GM10248 (cell line): ENCODE data around the gene CSAG2.
"Not testable (repeated sequence)": the region's sequence is repeated elsewhere in the genome, so short reads cannot be mapped to it uniquely, and the experiment has no call there.

Source experiments
- CTCF ChIA-PET: fragments of 300-600 bp; sonication (Branson Sonifier 250); formaldehyde crosslinking; extraction: SDS; loops from one replicate; lab custom pipeline; 2021; ENCODE audit warnings: antibody characterized with exemption; lab: Yijun Ruan, JAX
- POLR2A ChIA-PET: fragments of 350-650 bp; sonication (Branson Sonifier 250); formaldehyde crosslinking; extraction: SDS; loops from one replicate; lab custom pipeline; 2020; ENCODE audit warnings: antibody characterized with exemption; lab: Yijun Ruan, JAX
- DNase-seq: peaks from one replicate; pipeline ENCODE4 v3.0.0; 2012; ENCODE audit errors: extremely low spot score
- TF ChIP-seq, protein P1 (sequence below): IDR thresholded peaks from 2 replicates; pipeline ENCODE4 v1.5.1; 2012; ENCODE audit warnings: mild to moderate bottlenecking, low read depth; ENCODE audit errors: extremely low read depth, missing control alignments, control extremely low read depth

CSAG2 gene

DNA sequence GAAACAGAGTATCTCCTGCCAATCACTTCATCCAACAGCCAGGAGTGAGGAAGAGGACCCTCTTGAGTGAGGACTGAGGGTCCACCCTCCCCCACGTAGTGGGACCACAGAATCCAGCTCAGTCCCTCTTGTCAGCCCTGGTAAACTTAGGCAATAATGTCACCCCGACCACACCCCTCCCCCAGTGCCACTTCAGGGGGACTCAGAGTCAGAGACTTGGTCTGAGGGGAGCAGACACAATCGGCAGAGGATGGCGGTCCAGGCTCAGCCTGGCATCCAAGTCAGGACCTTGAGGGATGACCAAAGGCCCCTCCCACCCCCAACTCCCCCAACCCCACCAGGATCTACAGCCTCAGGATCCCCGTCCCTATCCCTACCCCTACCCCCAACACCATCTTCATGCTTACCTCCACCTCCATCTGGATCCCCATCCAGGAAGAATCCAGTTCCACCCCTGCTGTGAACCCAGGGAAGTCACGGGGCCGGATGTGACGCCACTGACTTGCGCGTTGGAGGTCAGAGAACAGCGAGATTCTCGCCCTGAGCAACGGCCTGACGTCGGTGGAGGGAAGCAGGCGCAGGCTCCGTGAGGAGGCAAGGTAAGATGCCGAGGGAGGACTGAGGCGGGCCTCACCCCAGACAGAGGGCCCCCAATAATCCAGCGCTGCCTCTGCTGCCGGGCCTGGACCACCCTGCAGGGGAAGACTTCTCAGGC, 24.3 kb upstream of the CSAG2 start, which contains the start of the genes CSAG1 and MAGEA12:
TSS of gene CSAG1 (minus strand) at position 461 of the 715 bp plus-strand sequence. CDS start 1,261 bp downstream, outside the sequence.
TSS of gene MAGEA12 (plus strand) at position 497 of the 715 bp plus-strand sequence. CDS start 2,405 bp downstream, outside the sequence.
- CTCF ChIA-PET, result no interaction called here
- POLR2A ChIA-PET, result no interaction called here
- TF ChIP-seq, protein P1, sequence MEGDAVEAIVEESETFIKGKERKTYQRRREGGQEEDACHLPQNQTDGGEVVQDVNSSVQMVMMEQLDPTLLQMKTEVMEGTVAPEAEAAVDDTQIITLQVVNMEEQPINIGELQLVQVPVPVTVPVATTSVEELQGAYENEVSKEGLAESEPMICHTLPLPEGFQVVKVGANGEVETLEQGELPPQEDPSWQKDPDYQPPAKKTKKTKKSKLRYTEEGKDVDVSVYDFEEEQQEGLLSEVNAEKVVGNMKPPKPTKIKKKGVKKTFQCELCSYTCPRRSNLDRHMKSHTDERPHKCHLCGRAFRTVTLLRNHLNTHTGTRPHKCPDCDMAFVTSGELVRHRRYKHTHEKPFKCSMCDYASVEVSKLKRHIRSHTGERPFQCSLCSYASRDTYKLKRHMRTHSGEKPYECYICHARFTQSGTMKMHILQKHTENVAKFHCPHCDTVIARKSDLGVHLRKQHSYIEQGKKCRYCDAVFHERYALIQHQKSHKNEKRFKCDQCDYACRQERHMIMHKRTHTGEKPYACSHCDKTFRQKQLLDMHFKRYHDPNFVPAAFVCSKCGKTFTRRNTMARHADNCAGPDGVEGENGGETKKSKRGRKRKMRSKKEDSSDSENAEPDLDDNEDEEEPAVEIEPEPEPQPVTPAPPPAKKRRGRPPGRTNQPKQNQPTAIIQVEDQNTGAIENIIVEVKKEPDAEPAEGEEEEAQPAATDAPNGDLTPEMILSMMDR, result no peak
- no peak for DNase-seq

DNA sequence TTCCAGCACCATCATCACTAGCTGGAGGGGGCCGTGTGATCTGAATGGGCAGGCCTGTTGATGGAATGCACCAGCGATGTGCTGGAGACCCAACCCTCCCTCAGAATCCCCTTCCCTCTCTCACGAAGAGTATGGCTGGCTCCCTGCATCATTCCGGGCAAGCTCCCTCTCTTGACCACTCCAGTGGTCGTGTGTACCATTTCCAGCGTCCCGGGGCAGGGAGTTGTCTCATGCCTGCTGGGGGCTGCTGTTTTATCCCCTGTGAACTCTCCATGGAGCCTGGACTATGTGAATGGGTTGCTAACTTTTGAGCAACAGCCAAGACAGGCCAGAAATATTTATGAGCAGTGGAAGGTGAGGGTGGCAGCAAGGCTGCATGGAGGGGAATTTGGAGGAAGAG, 16.3 kb upstream of the CSAG2 start:
- TF ChIP-seq, protein P1, result no peak
- no peak for DNase-seq
- ChIA-PET CTCF (no interaction called here), POLR2A (no interaction called here)

DNA sequence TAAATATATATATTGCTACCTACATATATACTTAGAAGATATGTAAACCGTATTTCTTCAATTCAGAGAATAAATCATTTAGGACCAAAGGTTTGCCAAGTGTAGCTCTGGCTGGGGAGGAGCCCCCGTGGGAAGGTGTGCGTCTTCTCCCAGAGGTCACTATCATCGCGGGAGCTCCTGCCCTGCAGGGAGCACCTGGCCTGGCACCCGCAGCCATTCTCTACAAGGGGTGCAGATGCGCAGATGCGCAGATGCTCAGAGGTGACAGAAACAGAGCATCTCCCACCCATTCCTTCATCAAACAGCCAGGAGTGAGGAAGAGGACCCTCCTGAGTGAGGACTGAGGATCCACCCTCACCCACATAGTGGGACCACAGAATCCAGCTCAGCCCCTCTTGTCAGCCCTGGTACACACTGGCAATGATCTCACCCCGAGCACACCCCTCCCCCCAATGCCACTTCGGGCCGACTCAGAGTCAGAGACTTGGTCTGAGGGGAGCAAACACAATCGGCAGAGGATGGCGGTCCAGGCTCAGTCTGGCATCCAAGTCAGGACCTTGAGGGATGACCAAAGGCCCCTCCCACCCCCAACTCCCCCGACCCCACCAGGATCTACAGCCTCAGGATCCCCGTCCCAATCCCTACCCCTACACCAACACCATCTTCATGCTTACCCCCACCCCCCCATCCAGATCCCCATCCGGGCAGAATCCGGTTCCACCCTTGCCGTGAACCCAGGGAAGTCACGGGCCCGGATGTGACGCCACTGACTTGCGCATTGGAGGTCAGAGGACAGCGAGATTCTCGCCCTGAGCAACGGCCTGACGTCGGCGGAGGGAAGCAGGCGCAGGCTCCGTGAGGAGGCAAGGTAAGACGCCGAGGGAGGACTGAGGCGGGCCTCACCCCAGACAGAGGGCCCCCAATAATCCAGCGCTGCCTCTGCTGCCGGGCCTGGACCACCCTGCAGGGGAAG, 5.0 kb upstream of the CSAG2 start, which contains the start of gene MAGEA2B:
TSS of gene MAGEA2B (plus strand) at position 814 of the 973 bp plus-strand sequence. CDS start 2,479 bp downstream, outside the sequence.
- CTCF ChIA-PET, DNase-seq, POLR2A ChIA-PET: not testable (repeated sequence)

DNA sequence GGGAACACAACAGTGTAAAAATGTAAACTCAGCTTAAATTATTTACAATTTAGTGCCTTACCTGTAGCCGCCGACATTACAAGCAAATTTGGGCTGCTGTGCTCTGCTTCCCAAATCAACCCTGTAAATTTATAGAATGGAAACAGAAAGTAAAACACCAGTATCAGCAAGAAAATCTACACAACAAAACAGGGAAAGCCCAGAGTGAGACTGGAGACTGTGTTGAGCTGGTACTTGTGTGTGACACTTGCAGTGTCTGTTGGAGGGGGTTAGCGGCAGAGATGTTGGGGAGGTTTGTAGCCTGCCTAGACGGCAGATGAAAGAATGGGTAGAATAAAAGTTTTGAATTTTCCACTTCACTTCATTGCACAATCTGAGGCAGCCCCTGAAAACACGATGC, 4.1 kb upstream of the CSAG2 start:
- CTCF ChIA-PET, POLR2A ChIA-PET, DNase-seq: not testable (repeated sequence)

DNA sequence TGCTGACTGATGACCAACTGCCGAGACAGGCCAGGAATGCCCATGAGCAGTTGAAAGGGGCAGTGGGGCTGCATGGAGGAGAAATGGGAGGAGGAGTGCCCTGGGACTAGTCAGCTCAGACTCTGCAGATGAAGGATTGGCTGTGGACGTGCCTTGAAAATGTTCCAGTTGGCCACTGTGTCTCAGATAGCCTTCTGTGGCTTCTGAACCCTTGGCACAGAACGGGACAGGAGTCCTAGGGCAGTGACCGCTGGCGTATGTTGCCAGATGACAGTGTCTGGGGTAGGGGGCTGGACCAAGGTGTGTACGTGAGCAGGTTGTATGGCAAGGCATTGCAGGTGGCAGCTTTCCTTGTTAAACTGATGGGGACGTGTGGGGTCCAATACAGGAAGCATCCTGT, 2.6 kb downstream of the CSAG2 start:
- DNase-seq, POLR2A ChIA-PET, CTCF ChIA-PET: not testable (repeated sequence)

DNA sequence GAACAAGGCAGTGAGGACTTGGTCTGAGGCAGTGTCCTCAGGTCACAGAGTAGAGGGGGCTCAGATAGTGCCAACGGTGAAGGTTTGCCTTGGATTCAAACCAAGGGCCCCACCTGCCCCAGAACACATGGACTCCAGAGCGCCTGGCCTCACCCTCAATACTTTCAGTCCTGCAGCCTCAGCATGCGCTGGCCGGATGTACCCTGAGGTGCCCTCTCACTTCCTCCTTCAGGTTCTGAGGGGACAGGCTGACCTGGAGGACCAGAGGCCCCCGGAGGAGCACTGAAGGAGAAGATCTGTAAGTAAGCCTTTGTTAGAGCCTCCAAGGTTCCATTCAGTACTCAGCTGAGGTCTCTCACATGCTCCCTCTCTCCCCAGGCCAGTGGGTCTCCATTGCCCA, 8.7 kb downstream of the CSAG2 start:
- DNase-seq, POLR2A ChIA-PET, CTCF ChIA-PET: not testable (repeated sequence)

DNA sequence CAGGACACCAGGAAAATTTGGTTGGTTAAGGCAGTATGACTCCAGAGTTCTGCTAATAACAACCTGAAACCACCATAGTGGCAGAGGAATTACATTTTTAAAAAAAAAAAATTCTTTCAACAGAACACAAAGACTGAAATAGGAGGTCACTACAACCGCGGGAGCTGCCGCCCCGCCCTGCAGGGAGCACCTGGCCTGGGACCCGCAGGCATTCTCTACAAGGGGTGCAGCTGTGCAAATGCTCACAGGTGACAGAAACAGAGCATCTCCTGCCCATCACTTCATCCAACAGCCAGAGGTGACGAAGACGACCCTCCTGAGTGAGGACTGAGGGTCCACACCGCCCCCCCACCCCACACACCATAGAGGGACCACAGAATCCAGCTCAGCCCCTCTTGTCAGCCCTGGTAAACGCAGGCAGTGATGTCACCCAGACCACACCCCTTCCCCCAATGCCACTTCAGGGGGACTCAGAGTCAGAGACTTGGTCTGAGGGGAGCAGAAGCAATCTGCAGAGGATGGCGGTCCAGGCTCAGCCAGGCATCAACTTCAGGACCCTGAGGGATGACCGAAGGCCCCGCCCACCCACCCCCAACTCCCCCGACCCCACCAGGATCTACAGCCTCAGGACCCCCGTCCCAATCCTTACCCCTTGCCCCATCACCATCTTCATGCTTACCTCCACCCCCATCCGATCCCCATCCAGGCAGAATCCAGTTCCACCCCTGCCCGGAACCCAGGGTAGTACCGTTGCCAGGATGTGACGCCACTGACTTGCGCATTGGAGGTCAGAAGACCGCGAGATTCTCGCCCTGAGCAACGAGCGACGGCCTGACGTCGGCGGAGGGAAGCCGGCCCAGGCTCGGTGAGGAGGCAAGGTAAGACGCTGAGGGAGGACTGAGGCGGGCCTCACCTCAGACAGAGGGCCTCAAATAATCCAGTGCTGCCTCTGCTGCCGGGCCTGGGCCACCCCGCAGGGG, 10.8 kb downstream of the CSAG2 start, which contains the start of gene MAGEA3:
TSS of gene MAGEA3 (plus strand) at position 843 of the 980 bp plus-strand sequence. CDS start 2,039 bp downstream, outside the sequence.
- DNase-seq, CTCF ChIA-PET, POLR2A ChIA-PET: not testable (repeated sequence)

DNA sequence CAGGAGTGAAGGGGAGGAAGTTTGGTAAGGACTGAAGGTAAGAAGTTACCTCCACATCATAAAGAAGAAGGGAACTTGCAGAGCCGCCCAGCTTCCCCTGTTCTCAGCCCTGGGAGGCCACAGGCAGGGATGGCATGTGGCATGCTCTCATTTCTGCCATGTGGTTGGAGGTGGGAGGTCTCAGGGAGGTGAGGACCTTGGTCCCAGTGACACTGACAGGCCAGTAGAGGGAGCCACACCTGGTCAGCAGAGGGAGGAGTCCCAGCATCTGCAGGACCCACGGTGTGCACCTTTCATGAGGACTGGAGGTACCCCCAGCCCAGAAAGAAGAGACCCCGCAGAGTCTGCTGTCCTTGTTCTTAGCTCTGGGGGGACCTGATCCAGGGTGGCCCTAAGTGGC, 28.1 kb downstream of the CSAG2 start:
- POLR2A ChIA-PET, CTCF ChIA-PET, DNase-seq: not testable (repeated sequence)

DNA sequence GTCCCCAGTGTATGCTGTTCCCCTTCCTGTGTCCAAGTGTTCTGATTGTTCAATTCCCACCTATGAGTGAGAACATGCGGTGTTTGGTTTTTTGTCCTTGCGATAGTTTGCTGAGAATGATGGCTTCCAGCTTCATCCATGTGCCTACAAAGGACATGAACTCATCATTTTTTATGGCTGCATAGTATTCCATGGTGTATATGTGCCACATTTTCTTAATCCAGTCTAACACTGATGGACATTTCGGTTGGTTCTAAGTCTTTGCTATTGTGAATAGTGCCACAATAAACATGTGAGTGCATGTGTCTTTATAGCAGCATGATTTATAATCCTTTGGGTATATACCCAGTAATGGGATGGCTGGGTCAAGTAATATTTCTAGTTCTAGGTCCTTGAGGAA, 34.4 kb downstream of the CSAG2 start:
- DNase-seq, POLR2A ChIA-PET, CTCF ChIA-PET: not testable (repeated sequence)
